ENCODE measurements around the gene MSI2. TPM values are rescaled to one million over a fixed set of nuclear protein-coding genes. Genes with fewer than 3 reads are reported as not detected.

Gene MSI2
- total RNA-seq, 2 donors from 2014 or later: 112 to 119 TPM

DNA sequence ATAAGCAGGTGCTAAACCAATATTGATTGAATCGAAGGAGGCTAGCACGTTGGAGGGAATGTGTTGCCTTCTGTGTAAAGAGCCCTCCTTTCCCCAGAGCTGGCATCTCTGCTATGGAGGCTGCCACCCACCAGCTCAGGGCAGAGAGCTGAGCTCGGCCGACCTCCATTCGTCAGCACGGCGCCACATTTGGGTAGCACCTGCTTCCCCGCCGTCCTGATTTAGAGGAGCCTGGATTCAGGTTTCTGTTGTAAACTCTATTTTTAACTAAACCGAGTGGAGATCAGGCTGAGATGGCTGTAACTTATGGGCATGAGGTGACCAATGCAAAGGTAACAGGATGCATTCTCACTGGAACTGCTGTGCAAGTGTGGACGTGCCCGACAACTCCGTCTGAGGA lies 316.3 kb downstream of the MSI2 start:
- no peaks in the 10 kb centered on the region for H3K9me3 Mint-ChIP-seq
- H3K27ac Mint-ChIP-seq: no peak overlapping the region
- H3K4me3 Mint-ChIP-seq: no peak overlapping the region
- no peak for DNase-seq
- H3K4me1 Mint-ChIP-seq (ENCODE audit: low read depth): no peaks in the 10 kb centered on the region
- H3K36me3 Mint-ChIP-seq (ENCODE audit: insufficient read depth in 2 of 2): no peaks in the 10 kb centered on the region
- ATAC-seq (replicated peaks in 1 of 2): no peak
- H3K27me3 Mint-ChIP-seq (ENCODE audit: low read depth): no peaks in the 10 kb centered on the region

DNA sequence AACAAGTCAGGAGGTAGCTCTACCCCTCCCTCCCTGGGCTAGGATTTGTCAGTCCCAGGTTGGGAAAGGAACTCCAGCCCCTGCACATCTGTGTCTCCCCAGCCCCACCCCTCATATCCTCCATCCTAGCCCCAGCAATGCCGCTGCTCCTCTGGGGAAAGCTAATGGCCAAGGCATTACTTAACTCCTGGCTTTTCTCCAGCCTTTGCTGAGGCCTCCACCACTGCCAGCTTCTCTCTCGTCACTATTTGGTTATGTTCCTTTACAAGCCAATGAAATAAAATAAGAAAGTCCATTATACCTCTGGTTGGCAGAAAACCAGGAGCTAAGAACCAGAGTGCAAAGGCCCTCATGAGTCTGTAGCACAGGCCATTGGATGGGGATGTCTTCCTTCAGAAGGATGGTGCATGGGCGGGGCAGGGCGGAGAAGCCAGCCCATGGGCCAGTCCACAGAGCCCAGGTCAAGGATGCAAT lies 317.8 kb downstream of the MSI2 start:
- peaks cover 9% of the 10 kb centered on the region for H3K4me1 Mint-ChIP-seq (ENCODE audit: low read depth)
- no peaks in the 10 kb centered on the region for H3K36me3 Mint-ChIP-seq (ENCODE audit: insufficient read depth in 2 of 2)
- DNase-seq (no peak), ATAC-seq (replicated peaks in 1 of 2) (no peak)
- no peak overlapping the region for H3K27ac Mint-ChIP-seq
- H3K4me3 Mint-ChIP-seq: no peak overlapping the region
- no peaks in the 10 kb centered on the region for H3K9me3 Mint-ChIP-seq
- H3K27me3 Mint-ChIP-seq (ENCODE audit: low read depth): no peaks in the 10 kb centered on the region

DNA sequence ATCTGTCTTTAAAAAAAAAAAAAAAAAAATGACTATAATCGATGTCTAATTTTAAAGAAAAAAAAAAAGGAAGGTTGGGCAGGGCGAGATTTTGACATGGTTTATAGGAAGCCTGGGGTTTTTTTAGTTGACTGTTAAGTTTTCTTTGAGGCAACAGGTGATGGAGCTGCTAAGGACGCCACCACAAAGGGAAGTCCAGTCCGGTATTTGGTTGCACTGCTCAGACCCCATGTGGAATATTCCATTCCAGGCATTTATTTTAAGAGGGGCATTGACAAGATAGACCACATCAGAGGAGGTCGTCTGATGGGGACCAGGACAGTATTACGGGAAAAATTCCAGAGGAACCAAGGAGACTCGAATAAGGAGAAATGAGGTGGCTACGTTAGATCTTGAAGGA lies 320.4 kb downstream of the MSI2 start:
- Mint-ChIP-seq H3K27me3 (ENCODE audit: low read depth) (no peaks in the 10 kb centered on the region), H3K4me1 (ENCODE audit: low read depth) (peaks cover 9% of the 10 kb centered on the region), H3K9me3 (no peaks in the 10 kb centered on the region), H3K4me3 (no peak overlapping the region), H3K27ac (no peak overlapping the region), H3K36me3 (ENCODE audit: insufficient read depth in 2 of 2) (no peaks in the 10 kb centered on the region)
- DNase-seq (no peak), ATAC-seq (replicated peaks in 1 of 2) (no peak)

DNA sequence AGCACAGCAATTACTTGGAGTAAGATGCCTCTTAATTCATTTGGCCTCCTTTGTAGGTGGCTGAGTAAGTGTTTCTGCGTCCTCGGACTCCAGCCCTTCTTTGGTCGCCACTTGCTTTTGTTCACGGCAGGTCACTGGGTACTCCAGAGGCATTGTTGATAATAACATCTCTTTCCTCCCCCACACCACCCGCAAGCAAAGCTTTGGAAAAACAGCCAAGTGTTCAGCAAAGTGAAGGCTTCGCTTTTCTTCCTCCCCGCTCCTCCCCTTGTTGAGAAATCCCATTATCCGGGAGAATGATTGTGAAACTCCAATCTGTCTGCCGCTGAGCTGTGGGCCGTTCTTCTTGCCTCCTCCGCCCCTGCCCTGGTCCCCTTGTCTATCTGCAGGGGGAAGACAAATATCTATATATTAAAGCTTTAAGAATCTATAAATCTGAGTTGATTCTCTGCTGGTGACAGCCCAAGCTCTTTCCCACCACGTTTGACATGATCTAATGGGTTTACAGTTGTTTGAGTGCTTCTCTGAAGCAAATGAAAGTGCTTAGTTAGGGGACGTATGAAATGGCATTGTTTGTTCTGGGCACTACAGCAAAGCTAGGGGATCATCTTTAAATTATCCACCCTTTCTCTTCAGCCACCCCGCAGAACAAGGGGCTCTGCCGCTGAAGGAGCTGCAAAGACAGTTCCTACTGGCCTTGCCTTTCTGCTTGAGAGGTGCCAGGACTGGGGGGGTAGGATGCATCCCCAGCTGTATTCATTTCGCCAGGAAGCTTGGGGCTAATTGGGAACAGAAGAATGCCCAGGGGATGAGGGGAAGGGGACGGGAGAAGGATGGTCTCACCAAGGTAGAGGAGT lies 321.7 kb downstream of the MSI2 start:
- H3K36me3 Mint-ChIP-seq (ENCODE audit: insufficient read depth in 2 of 2): no peaks in the 10 kb centered on the region
- no peaks in the 10 kb centered on the region for H3K9me3 Mint-ChIP-seq
- H3K27ac Mint-ChIP-seq: peak overlapping the region; percentile 42
- H3K27me3 Mint-ChIP-seq (ENCODE audit: low read depth): no peaks in the 10 kb centered on the region
- no peak overlapping the region for H3K4me3 Mint-ChIP-seq
- ATAC-seq (replicated peaks in 1 of 2): no peak
- no peak for DNase-seq
- peaks cover 9% of the 10 kb centered on the region for H3K4me1 Mint-ChIP-seq (ENCODE audit: low read depth)

DNA sequence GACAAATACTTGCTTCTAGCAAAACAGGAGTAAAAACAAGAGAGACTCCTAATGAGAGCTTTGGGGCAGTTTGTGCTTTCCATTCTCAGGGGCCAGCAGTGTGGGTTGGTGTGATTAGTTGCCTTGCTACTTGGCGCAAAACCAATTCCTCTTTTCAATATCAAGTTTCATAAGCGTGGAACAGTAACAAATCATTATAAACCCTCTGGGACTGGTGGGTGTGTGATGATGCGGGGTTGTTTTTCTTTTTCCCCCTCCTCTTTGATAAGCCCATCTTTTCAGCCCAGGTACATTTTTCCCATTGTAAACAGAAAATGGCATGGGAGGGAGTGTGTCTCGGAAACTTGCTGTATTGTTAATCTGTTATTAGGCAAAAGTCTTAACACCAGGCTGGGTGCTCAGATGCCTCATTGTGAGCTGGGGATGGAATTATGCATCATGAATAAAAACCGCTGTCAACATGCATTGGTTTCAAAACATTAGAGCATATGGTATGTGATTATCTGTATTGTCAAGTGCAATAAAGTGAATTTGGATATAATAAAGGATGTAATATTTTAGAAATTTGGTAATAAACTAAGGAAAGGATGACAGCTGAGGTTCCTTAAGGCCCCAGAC lies 322.4 kb downstream of the MSI2 start:
- ATAC-seq (replicated peaks in 1 of 2) (no peak), DNase-seq (no peak)
- Mint-ChIP-seq H3K9me3 (no peaks in the 10 kb centered on the region), H3K4me1 (ENCODE audit: low read depth) (peaks cover 9% of the 10 kb centered on the region), H3K4me3 (no peak overlapping the region), H3K27ac (peak overlapping the region; percentile 42), H3K27me3 (ENCODE audit: low read depth) (no peaks in the 10 kb centered on the region), H3K36me3 (ENCODE audit: insufficient read depth in 2 of 2) (no peaks in the 10 kb centered on the region)

GRCh38 chr17:57579245-57579644 lies 322.9 kb downstream of the MSI2 start:
- no peak overlapping the region for H3K27ac Mint-ChIP-seq
- no peaks in the 10 kb centered on the region for H3K36me3 Mint-ChIP-seq (ENCODE audit: insufficient read depth in 2 of 2)

GRCh38 chr17:57580055-57580739 lies 323.9 kb downstream of the MSI2 start:
- Mint-ChIP-seq H3K36me3 (ENCODE audit: insufficient read depth in 2 of 2) (no peaks in the 10 kb centered on the region), H3K27me3 (ENCODE audit: low read depth) (no peaks in the 10 kb centered on the region), H3K4me3 (no peak overlapping the region), H3K27ac (no peak overlapping the region), H3K4me1 (ENCODE audit: low read depth) (peaks cover 9% of the 10 kb centered on the region), H3K9me3 (no peaks in the 10 kb centered on the region)
- DNase-seq (no peak), ATAC-seq (replicated peaks in 1 of 2) (no peak)

More at GRCh38 chr17:57579245-57579644, 322.9 kb downstream of the MSI2 start:
- ATAC-seq (replicated peaks in 1 of 2) (no peak), DNase-seq (no peak)
- peaks cover 9% of the 10 kb centered on the region for H3K4me1 Mint-ChIP-seq (ENCODE audit: low read depth)
- H3K9me3 Mint-ChIP-seq: no peaks in the 10 kb centered on the region
- no peak overlapping the region for H3K4me3 Mint-ChIP-seq
- no peaks in the 10 kb centered on the region for H3K27me3 Mint-ChIP-seq (ENCODE audit: low read depth)

DNA sequence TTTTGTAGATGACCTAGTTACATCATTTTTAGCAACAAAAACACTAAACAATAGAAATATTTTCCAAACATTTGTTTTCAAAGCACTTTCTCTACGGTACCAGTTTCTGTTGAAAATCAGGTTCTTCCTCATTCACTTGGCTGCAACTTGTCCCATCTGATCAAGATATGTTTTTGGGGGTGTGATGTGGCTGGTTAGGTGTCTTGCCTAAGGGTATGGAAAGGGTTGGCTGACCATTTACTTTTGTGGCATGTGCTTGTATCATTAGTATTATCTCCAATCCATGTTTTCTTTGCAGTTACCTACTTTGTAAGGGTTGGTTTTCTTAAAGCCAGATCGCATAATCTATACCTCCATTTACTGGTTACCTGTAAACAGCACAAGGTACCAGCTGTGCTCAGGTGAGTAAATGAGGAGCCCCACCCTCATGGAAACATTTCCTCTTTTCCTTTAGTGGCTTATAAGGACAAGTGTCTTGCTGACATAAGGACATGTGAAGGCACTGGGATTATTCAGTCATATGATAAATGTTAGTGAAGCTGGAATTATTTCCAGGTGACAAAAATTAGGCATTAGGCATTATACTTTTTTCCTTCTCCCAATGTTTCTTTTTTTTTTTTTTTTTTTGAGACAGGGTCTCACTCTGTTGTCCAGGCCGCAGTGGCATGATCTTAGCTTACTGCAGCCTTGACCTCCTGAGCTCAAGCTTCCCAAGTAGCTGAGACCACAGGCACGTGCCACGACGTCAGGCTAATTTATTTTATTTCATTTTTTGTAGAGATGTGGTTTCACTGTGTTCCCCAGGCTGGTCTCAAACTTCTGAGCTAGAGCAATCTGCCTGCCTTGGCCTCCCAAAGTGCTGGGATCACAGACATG lies 326.8 kb downstream of the MSI2 start:
- ATAC-seq (replicated peaks in 1 of 2): no peak
- Mint-ChIP-seq H3K4me3 (no peak overlapping the region), H3K27me3 (ENCODE audit: low read depth) (no peaks in the 10 kb centered on the region), H3K36me3 (ENCODE audit: insufficient read depth in 2 of 2) (no peaks in the 10 kb centered on the region), H3K27ac (no peak overlapping the region), H3K9me3 (no peaks in the 10 kb centered on the region), H3K4me1 (ENCODE audit: low read depth) (peaks cover 15% of the 10 kb centered on the region)
- DNase-seq: no peak

GRCh38 chr17:57584050-57584551 lies 327.8 kb downstream of the MSI2 start:
- H3K4me1 Mint-ChIP-seq (ENCODE audit: low read depth): peaks cover 10% of the 10 kb centered on the region
- H3K27ac Mint-ChIP-seq: no peak overlapping the region
- no peaks in the 10 kb centered on the region for H3K36me3 Mint-ChIP-seq (ENCODE audit: insufficient read depth in 2 of 2)
- no peak overlapping the region for H3K4me3 Mint-ChIP-seq
- ATAC-seq (replicated peaks in 1 of 2) (no peak), DNase-seq (no peak)
- H3K27me3 Mint-ChIP-seq (ENCODE audit: low read depth): no peaks in the 10 kb centered on the region
- no peaks in the 10 kb centered on the region for H3K9me3 Mint-ChIP-seq

GRCh38 chr17:57585341-57586195 lies 329.2 kb downstream of the MSI2 start:
- H3K4me3 Mint-ChIP-seq: no peak overlapping the region

DNA sequence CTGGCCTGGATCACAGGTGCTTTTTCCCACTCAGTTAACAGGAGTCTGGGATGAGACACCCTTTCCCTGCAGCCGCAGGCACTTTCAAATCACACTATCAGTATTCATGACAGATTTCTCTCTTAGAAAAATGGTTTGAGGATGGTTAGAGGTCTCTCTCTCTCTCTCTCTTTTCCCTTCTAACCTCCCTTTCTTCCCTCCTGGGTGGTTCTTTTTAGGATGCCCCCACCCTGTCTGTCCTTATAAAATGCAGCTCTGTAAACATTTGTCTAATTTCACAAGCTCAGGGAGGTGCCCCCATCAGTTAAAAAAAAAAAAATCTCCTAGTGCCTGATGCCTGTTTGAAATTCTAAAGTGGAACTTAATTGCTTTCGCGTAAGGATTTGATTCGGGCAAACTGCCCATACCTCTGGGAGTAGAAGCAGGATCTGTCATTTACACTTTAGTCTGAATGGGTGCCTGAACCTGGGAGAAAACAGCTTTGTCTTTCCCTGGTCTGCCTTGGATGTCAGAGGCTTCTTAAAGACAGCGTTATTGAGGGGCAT lies 329.9 kb downstream of the MSI2 start:
- Mint-ChIP-seq H3K27me3 (ENCODE audit: low read depth) (no peaks in the 10 kb centered on the region), H3K9me3 (no peaks in the 10 kb centered on the region), H3K36me3 (ENCODE audit: insufficient read depth in 2 of 2) (no peaks in the 10 kb centered on the region), H3K4me1 (ENCODE audit: low read depth) (peaks cover 10% of the 10 kb centered on the region), H3K27ac (peak overlapping the region; percentile 28), H3K4me3 (no peak overlapping the region)
- ATAC-seq (replicated peaks in 1 of 2) (no peak), DNase-seq (no peak)

More at GRCh38 chr17:57585341-57586195, 329.2 kb downstream of the MSI2 start:
- ATAC-seq (replicated peaks in 1 of 2): no peak
- Mint-ChIP-seq H3K9me3 (no peaks in the 10 kb centered on the region), H3K36me3 (ENCODE audit: insufficient read depth in 2 of 2) (no peaks in the 10 kb centered on the region), H3K27ac (no peak overlapping the region), H3K27me3 (ENCODE audit: low read depth) (no peaks in the 10 kb centered on the region), H3K4me1 (ENCODE audit: low read depth) (peaks cover 10% of the 10 kb centered on the region)
- DNase-seq: no peak
